Esophagus muscularis mucosa (tissue), 4 donors: Measurements from ENCODE around the gene TIGD1. TPM values are rescaled to one million over a fixed set of nuclear protein-coding genes. Genes with fewer than 3 reads are reported as not detected.

Source experiments
- DNase-seq: peaks from one replicate; pipeline ENCODE4 v3.0.0-alpha.2; 2017; ENCODE audit errors: extremely low spot score
- H3K27ac ChIP-seq, 4 donors: fragments of 200-600 bp; sonication (generic); replicated peaks in 1 of 4; 1 replicate in 3 of 4; 2 replicates in 1 of 4; pipeline ENCODE4 v1.5.1; 2016 to 2019; ENCODE audit warnings: mild to moderate bottlenecking in 1 of 4
- H3K27me3 ChIP-seq, 4 donors: fragments of 200-600 bp; sonication (generic); one replicate each; pipeline versions ENCODE4 v1.5.1 to v1.6.0; 2016 to 2019
- H3K36me3 ChIP-seq, 4 donors: fragments of 200-600 bp; sonication (generic); one replicate each; pipeline ENCODE4 v1.5.1; 2016 to 2019
- H3K4me1 ChIP-seq, 4 donors: fragments of 200-600 bp; sonication (generic); one replicate each; pipeline ENCODE4 v1.5.1; 2016 to 2019
- H3K4me3 ChIP-seq, 4 donors: fragments of 200-600 bp; sonication (generic); 1 replicate in 2 of 4; 2 replicates in 2 of 4; pipeline ENCODE4 v1.5.1; 2016 to 2019; ENCODE audit warnings: mild to moderate bottlenecking in 4 of 4, moderate library complexity in 1 of 4
- H3K9me3 ChIP-seq, 4 donors: fragments of 200-600 bp; sonication (generic); 1 replicate in 3 of 4; 2 replicates in 1 of 4; pipeline ENCODE4 v1.5.1; 2016 to 2019
- EP300 ChIP-seq: sonication (generic); formaldehyde crosslinking; IDR thresholded peaks from one replicate; pipeline ENCODE4 v1.6.1; 2017; ENCODE audit warnings: antibody characterized with exemption
- POLR2A ChIP-seq: fragments of 450-650 bp; IDR thresholded peaks from one replicate; pipeline ENCODE4 v1.6.1; 2017; ENCODE audit warnings: antibody characterized with exemption, moderate library complexity, mild to moderate bottlenecking, low read depth
- POLR2AphosphoS5 ChIP-seq, 2 donors: sonication (generic); formaldehyde crosslinking; IDR thresholded peaks; one replicate each; pipeline ENCODE4 v1.6.1; 2017; ENCODE audit warnings: antibody characterized with exemption in 2 of 2
- WGBS: methylation state at CpG from one replicate; pipeline ENCODE4 v1.1.5; 2018; 5-methylcytosine and 5-hydroxymethylcytosine counted together
- intact Hi-C: fragments of 100-400 bp; cut with DNase I; formaldehyde crosslinking; loops from one replicate; pipeline ENCODE4 v1.15.1; 2023
- total RNA-seq, 4 donors: library from RNA; depleted of rRNA; stranded (reverse); fragments of >200 nt; gene quantifications; one replicate each; pipeline versions ENCODE4 v1.1.0 to v1.2.1, GENCODE V29; 2016
- TF ChIP-seq, protein P1 (sequence below), 3 experiments: fragments of 200-600 bp in 2 of 3; fragments of 450-650 bp in 1 of 3; sonication (generic) in 2 of 3; IDR thresholded peaks; one replicate each; pipeline ENCODE4 v1.5.1; 2017 to 2019; ENCODE audit warnings: antibody characterized with exemption in 3 of 3, mild to moderate bottlenecking in 2 of 3, moderate library complexity in 1 of 3

TIGD1 gene
- total RNA-seq, 4 donors from 2014 or later: 1.2 to 1.7 (median 1.6) TPM

GRCh38 chr2:232539298-232540231, 10.8 kb downstream of the TIGD1 start, which contains the start of gene CHRNG:
TSS of gene CHRNG (plus strand) at chr2:232539692. CDS start at chr2:232539748, 56 bp downstream.
- Histone ChIP-seq H3K9me3 (peaks cover 0 to 8% (median 7%) of the 10 kb centered on the region in 4 donors), H3K4me1 (no peaks in the 10 kb centered on the region), H3K36me3 (no peaks in the 10 kb centered on the region), H3K4me3 (no peak within 1 kb of the TSS), H3K27me3 (peaks cover 0 to 68% (median 8%) of the 10 kb centered on the region in 4 donors), H3K27ac (no peak within 1 kb of the TSS)
- 64% methylated on average over 14 of the region's 23 CpGs for WGBS
- DNase-seq: no peak
- intact Hi-C loops: no loop called here
- no peak for TF ChIP-seq POLR2AphosphoS5 (IDR thresholded peaks at IDR 0.05)
- TF ChIP-seq, protein P1, sequence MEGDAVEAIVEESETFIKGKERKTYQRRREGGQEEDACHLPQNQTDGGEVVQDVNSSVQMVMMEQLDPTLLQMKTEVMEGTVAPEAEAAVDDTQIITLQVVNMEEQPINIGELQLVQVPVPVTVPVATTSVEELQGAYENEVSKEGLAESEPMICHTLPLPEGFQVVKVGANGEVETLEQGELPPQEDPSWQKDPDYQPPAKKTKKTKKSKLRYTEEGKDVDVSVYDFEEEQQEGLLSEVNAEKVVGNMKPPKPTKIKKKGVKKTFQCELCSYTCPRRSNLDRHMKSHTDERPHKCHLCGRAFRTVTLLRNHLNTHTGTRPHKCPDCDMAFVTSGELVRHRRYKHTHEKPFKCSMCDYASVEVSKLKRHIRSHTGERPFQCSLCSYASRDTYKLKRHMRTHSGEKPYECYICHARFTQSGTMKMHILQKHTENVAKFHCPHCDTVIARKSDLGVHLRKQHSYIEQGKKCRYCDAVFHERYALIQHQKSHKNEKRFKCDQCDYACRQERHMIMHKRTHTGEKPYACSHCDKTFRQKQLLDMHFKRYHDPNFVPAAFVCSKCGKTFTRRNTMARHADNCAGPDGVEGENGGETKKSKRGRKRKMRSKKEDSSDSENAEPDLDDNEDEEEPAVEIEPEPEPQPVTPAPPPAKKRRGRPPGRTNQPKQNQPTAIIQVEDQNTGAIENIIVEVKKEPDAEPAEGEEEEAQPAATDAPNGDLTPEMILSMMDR (IDR thresholded peaks at IDR 0.05): no peak
- TF ChIP-seq POLR2A: no peak
- no peak for TF ChIP-seq EP300

GRCh38 chr2:232538671-232539070, 11.7 kb downstream of the TIGD1 start:
- WGBS: 23% methylated on average over 4 of the region's 4 CpGs
- H3K27ac ChIP-seq: no peak overlapping the region
- no peaks in the 10 kb centered on the region for H3K36me3 ChIP-seq
- intact Hi-C loops: no loop called here
- H3K4me3 ChIP-seq: no peak overlapping the region
- H3K9me3 ChIP-seq: peaks cover 0 to 8% (median 7%) of the 10 kb centered on the region in 4 donors
- no peak for TF ChIP-seq EP300
- TF ChIP-seq POLR2AphosphoS5 (IDR thresholded peaks at IDR 0.05): no peak
- TF ChIP-seq, protein P1 (IDR thresholded peaks at IDR 0.05): no peak
- TF ChIP-seq POLR2A: no peak
- DNase-seq: no peak
- H3K4me1 ChIP-seq: no peaks in the 10 kb centered on the region
- H3K27me3 ChIP-seq: peaks cover 0 to 76% (median 8%) of the 10 kb centered on the region in 4 donors

DNA sequence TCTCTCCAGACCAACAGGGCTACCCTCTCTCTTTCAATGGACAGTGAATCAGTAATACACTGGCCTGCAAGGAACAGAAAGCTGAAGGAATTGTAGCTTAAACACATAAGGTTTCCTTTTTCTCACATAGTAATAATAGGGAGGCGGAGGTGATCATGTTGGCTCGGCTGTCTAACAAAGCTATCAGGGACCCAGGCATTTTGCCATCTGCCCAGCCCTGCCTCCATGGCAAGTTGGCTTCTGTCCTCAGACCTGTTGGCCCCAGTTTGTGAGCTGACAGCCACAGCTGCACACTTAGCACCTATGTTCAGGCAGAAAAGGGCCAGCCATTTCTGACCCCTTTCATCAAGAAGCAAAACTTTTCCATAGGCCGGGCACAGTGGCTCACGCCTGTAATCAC, 12.9 kb downstream of the TIGD1 start:
- H3K36me3 ChIP-seq: no peaks in the 10 kb centered on the region
- peaks cover 0 to 8% (median 7%) of the 10 kb centered on the region in 4 donors for H3K9me3 ChIP-seq
- 90% methylated on average over 4 of the region's 4 CpGs for WGBS
- H3K4me3 ChIP-seq: no peak overlapping the region
- peaks cover 0 to 76% (median 8%) of the 10 kb centered on the region in 4 donors for H3K27me3 ChIP-seq
- TF ChIP-seq POLR2A: no peak
- TF ChIP-seq EP300: no peak
- TF ChIP-seq, protein P1 (IDR thresholded peaks at IDR 0.05): no peak
- no peak for TF ChIP-seq POLR2AphosphoS5 (IDR thresholded peaks at IDR 0.05)
- no peaks in the 10 kb centered on the region for H3K4me1 ChIP-seq
- no peak overlapping the region for H3K27ac ChIP-seq
- intact Hi-C loops: no loop called here
- no peak for DNase-seq

DNA sequence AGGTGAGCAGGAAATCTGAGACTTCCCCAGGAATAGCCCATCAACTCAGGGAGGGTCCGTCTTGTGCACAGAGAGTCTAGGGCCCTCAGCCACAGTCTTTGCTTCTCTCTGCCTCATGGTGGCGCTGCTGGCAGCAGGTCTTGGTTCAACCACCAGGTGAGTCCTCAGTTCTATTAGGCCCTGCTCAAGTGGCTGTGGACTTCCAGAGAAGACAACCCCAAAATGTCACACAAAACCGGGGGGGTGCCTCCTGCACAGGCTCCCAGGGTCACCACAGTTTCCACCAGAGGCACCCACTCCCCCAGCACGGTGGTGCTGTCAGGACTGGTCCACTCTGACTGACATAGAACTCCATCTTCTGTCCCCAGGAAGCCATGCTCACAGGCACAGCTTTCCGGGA, 13.3 kb downstream of the TIGD1 start:
- DNase-seq: no peak
- H3K27ac ChIP-seq: no peak overlapping the region

More for the DNA sequence above, 13.3 kb downstream of the TIGD1 start:
- Histone ChIP-seq H3K9me3 (peaks cover 0 to 8% (median 7%) of the 10 kb centered on the region in 4 donors), H3K27me3 (peaks cover 0 to 76% (median 8%) of the 10 kb centered on the region in 4 donors), H3K4me1 (no peaks in the 10 kb centered on the region), H3K4me3 (no peak overlapping the region), H3K36me3 (no peaks in the 10 kb centered on the region)
- intact Hi-C loops: no loop called here
- TF ChIP-seq, protein P1 (IDR thresholded peaks at IDR 0.05): no peak
- no peak for TF ChIP-seq EP300
- 72% methylated on average over 4 of the region's 5 CpGs for WGBS
